Skin of body (tissue), 2 donors: ENCODE data around the gene GRIN2D. TPM values are rescaled to one million over a fixed set of nuclear protein-coding genes. Genes with fewer than 3 reads are reported as not detected.

Experiments used
- DNase-seq: peaks from one replicate; lab custom pipeline; 2025; lab: John Stamatoyannopoulos, UW
- total RNA-seq: library from RNA; depleted of rRNA; stranded (reverse); fragments of >200 nt; gene quantifications from one replicate; pipeline ENCODE4 v1.2.3, GENCODE V29; 2014

The GRIN2D gene
- total RNA-seq, 1 donor from 2014 or later: 1.1 TPM

GRCh38 chr19:48397263-48398101 lies 4.0 kb downstream of the GRIN2D start:
- DNase-seq: no peak

GRCh38 chr19:48398102-48398374 lies 4.6 kb downstream of the GRIN2D start:
- DNase-seq: no peak

- DNase-seq: peak; percentile 60
Observed at GRCh38 chr19:48398375-48399235, 5.1 kb downstream of the GRIN2D start.

- DNase-seq: no peak
Observed at GRCh38 chr19:48400018-48400742, 6.7 kb downstream of the GRIN2D start.

GRCh38 chr19:48401287-48401686 lies 7.8 kb downstream of the GRIN2D start:
- no peak for DNase-seq

GRCh38 chr19:48403606-48404005 lies 10.1 kb downstream of the GRIN2D start:
- DNase-seq: no peak

- DNase-seq: no peak
Observed at GRCh38 chr19:48405010-48405659, 11.7 kb downstream of the GRIN2D start.

- DNase-seq: no peak
Observed at GRCh38 chr19:48405850-48406249, 12.4 kb downstream of the GRIN2D start.

- no peak for DNase-seq
Observed at GRCh38 chr19:48413879-48414587, 20.6 kb downstream of the GRIN2D start.

- peak; percentile 25 for DNase-seq
Observed at GRCh38 chr19:48415395-48415794, 21.9 kb downstream of the GRIN2D start.

- no peak for DNase-seq
Observed at GRCh38 chr19:48415806-48416221, 22.3 kb downstream of the GRIN2D start.

GRCh38 chr19:48417421-48417820 lies 24.0 kb downstream of the GRIN2D start:
- no peak for DNase-seq

GRCh38 chr19:48418317-48419064 lies 25.0 kb downstream of the GRIN2D start:
- no peak for DNase-seq

- DNase-seq: no peak
Observed at GRCh38 chr19:48419158-48419920, 25.9 kb downstream of the GRIN2D start.

GRCh38 chr19:48421548-48421947 lies 28.1 kb downstream of the GRIN2D start:
- no peak for DNase-seq

- no peak for DNase-seq
Observed at GRCh38 chr19:48424694-48425219, 31.3 kb downstream of the GRIN2D start.

GRCh38 chr19:48428670-48429069 lies 35.2 kb downstream of the GRIN2D start:
- DNase-seq: no peak

GRCh38 chr19:48433337-48433736 lies 39.9 kb downstream of the GRIN2D start:
- no peak for DNase-seq

GRCh38 chr19:48436586-48436985 lies 43.1 kb downstream of the GRIN2D start:
- no peak for DNase-seq
